Activated naive CD4-positive, alpha-beta T cell treated with anti-CD3 and anti-CD28 coated beads for 36 hours (primary cell): Measurements from ENCODE around the gene ZFY. TPM values are rescaled to one million over a fixed set of nuclear protein-coding genes. Genes with fewer than 3 reads are reported as not detected.

Experiments used
- CTCF ChIA-PET: fragments of 350-600 bp; sonication (Branson Sonifier 250); formaldehyde crosslinking; loops from one replicate; lab custom pipeline; 2021; ENCODE audit warnings: antibody characterized with exemption; lab: Charles Lee
- DNase-seq: peaks from one replicate; pipeline ENCODE4 v3.0.0-alpha.2; 2020
- H3K27ac Mint-ChIP-seq: one replicate; pipeline ENCODE4 v1.8.0; 2021; ENCODE audit warnings: mild to moderate bottlenecking, mixed read lengths
- H3K27me3 Mint-ChIP-seq: one replicate; pipeline ENCODE4 v1.8.0; 2021; ENCODE audit warnings: low read depth, mixed read lengths
- H3K36me3 Mint-ChIP-seq: one replicate; pipeline ENCODE4 v1.8.0; 2021; ENCODE audit warnings: low read depth, mixed read lengths
- H3K4me1 Mint-ChIP-seq: one replicate; pipeline ENCODE4 v1.8.0; 2021; ENCODE audit warnings: low read depth, mixed read lengths
- H3K4me3 Mint-ChIP-seq: one replicate; pipeline ENCODE4 v1.8.0; 2021; ENCODE audit warnings: mild to moderate bottlenecking, moderate library complexity, mixed read lengths
- H3K9me3 Mint-ChIP-seq: one replicate; pipeline ENCODE4 v1.8.0; 2021; ENCODE audit warnings: mixed read lengths
- intact Hi-C: fragments of 100-400 bp; cut with micrococcal nuclease; formaldehyde crosslinking; loops from one replicate; pipeline ENCODE4 v1.15.1; 2023
- total RNA-seq, 2 experiments: library from RNA; stranded (reverse); gene quantifications; one replicate each; pipeline ENCODE4 v1.2.3, GENCODE V29; 2021

Gene ZFY
- total RNA-seq, 2 experiments from 2014 or later, result 11.5 to 11.9 TPM

- Mint-ChIP-seq H3K4me3 (no peak overlapping the region), H3K27ac (no peak overlapping the region), H3K27me3 (no peaks in the 10 kb centered on the region), H3K9me3 (no peaks in the 10 kb centered on the region), H3K36me3 (peaks cover 2% of the 10 kb centered on the region), H3K4me1 (peaks cover 25% of the 10 kb centered on the region)
- intact Hi-C loops, result no loop called here
- DNase-seq, result no peak
- CTCF ChIA-PET, result no interaction called here
Measured at GRCh38 chrY:3021176-3021575, 86.0 kb downstream of the ZFY start.

DNA sequence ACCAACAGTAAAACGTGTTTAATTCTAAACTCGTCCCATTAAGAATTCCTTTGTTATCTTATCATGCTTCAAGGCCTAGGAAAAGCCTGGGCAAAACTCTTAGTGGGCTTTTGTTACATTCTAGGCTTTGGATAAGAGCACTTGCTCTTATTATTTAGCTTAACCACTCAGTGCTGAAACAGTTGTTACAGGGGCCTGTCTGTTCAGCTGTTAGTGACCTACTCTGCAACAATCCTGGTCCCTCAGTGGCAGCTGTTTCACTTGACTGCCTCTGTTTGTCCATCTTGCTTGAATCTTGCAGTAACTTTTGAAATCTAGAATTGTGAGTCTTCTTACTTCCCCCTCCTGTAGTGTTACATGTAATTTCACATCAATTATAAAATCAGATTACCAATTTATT, 88.4 kb downstream of the ZFY start:
- H3K4me3 Mint-ChIP-seq, result no peak overlapping the region
- CTCF ChIA-PET, result no interaction called here
- no peak overlapping the region for H3K27ac Mint-ChIP-seq
- no peaks in the 10 kb centered on the region for H3K27me3 Mint-ChIP-seq
- intact Hi-C loops, result no loop called here
- DNase-seq, result no peak
- no peaks in the 10 kb centered on the region for H3K36me3 Mint-ChIP-seq
- H3K9me3 Mint-ChIP-seq, result no peaks in the 10 kb centered on the region
- peaks cover 16% of the 10 kb centered on the region for H3K4me1 Mint-ChIP-seq

DNA sequence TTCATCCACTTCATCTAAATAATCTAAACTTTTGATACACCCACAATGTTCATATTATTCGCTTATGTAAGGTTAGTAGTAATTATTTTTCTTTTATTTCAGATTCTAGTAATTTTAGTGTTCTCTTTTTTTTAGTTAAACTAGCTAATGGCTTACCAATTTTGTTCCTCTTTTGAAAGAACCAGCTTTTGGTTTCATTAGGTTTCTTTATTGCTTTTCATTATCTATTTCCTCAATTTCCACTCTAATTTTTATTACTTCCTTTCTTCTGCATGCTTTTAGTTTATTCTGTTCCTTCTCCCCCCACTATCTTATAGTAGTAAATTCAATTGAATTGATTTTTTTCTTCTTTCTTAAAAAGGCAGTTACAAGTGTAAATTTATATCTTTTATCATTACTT, 90.2 kb downstream of the ZFY start:
- H3K36me3 Mint-ChIP-seq, result no peaks in the 10 kb centered on the region
- H3K9me3 Mint-ChIP-seq, result no peaks in the 10 kb centered on the region
- H3K27me3 Mint-ChIP-seq, result no peaks in the 10 kb centered on the region
- H3K4me3 Mint-ChIP-seq, result no peak overlapping the region
- peaks cover 25% of the 10 kb centered on the region for H3K4me1 Mint-ChIP-seq
- no peak for DNase-seq
- intact Hi-C loops, result no loop called here
- H3K27ac Mint-ChIP-seq, result no peak overlapping the region
- CTCF ChIA-PET, result no interaction called here

Other genes with a start within 250 kb of the ZFY start
- not detected for gene SRY, start 147.7 kb upstream of the ZFY start, total RNA-seq
- 100 to 1,000 TPM; 443 to 450 TPM for gene RPS4Y1, start 93.8 kb upstream of the ZFY start, total RNA-seq